ENCODE measurements around the gene TMC7.
A peak's percentile ranks its signal among the peaks of the same experiment; 100 is the strongest.

The TMC7 gene

GRCh38 chr16:18983565-18984434 is at the start of gene TMC7:
TMC7 (plus strand) TSS chr16:18983934; CDS start chr16:18984064, 130 bp downstream.
- H3K27ac ChIP-seq (ENCODE audit: extremely low read depth, low read depth, low read length), result peak within 1 kb of the TSS; percentile 38; the same call in 1 of the 2 replicates
- H3K9me3 ChIP-seq (ENCODE audit: control insufficient read depth, insufficient read depth, low read depth, low read length), result no peaks in the 10 kb centered on the region
- H3K4me3 ChIP-seq (ENCODE audit: low read depth, low read length), result peak within 1 kb of the TSS; percentile 66
- ChIA-PET CTCF (interaction anchor here (0.6 to 4.4 kb wide), 27 partner anchors 9 to 391 kb away, joined by 3 to 53 read pairs (median 4); no protein-coding TSS in a partner anchor), POLR2A (interaction anchor here (0.6 to 2.5 kb wide), 6 partner anchors 15 to 182 kb away, joined by 3 to 10 read pairs (median 3); partner anchors contain the start of genes ARL6IP1 and COQ7)
- no peaks in the 10 kb centered on the region for H3K4me1 ChIP-seq (ENCODE audit: control insufficient read depth, insufficient read depth, low read length)
- no peaks in the 10 kb centered on the region; a peak in 1 of 3 replicates for H3K36me3 ChIP-seq (ENCODE audit: control insufficient read depth in 2 of 2, insufficient read depth in 1 of 2, low read length in 2 of 2)
- no peak for TF ChIP-seq ZNF645 (tag by site-specific recombination; IDR thresholded peaks at IDR 0.05)
- TF ChIP-seq OVOL3 (tag by site-specific recombination; IDR thresholded peaks at IDR 0.05), result no peak
- TF ChIP-seq, protein P1, sequence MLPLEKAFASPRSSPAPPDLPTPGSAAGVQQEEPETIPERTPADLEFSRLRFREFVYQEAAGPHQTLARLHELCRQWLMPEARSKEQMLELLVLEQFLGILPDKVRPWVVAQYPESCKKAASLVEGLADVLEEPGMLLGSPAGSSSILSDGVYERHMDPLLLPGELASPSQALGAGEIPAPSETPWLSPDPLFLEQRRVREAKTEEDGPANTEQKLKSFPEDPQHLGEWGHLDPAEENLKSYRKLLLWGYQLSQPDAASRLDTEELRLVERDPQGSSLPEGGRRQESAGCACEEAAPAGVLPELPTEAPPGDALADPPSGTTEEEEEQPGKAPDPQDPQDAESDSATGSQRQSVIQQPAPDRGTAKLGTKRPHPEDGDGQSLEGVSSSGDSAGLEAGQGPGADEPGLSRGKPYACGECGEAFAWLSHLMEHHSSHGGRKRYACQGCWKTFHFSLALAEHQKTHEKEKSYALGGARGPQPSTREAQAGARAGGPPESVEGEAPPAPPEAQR (tag by site-specific recombination; IDR thresholded peaks at IDR 0.05), result no peak
- TF ChIP-seq ZNF701 (tag by site-specific recombination; IDR thresholded peaks at IDR 0.05), result no peak
- no peak for TF ChIP-seq ZFP41 (tag by site-specific recombination; IDR thresholded peaks at IDR 0.05; ENCODE audit: borderline replicate concordance)
- no peak for TF ChIP-seq ZNF214 (tag by site-specific recombination; IDR thresholded peaks at IDR 0.05; ENCODE audit: borderline replicate concordance)
- TF ChIP-seq ZNF521 (tag by site-specific recombination; IDR thresholded peaks at IDR 0.05), result no peak
- TF ChIP-seq ZNF350 (tag by site-specific recombination; IDR thresholded peaks at IDR 0.05), result no peak
- no peak for TF ChIP-seq ZNF555 (tag by site-specific recombination; conservative IDR thresholded peaks at IDR 0.05)
- TF ChIP-seq SETDB1 (IDR thresholded peaks at IDR 0.05; ENCODE audit: insufficient read length, low read length), result no peak
- TF ChIP-seq, protein P2, sequence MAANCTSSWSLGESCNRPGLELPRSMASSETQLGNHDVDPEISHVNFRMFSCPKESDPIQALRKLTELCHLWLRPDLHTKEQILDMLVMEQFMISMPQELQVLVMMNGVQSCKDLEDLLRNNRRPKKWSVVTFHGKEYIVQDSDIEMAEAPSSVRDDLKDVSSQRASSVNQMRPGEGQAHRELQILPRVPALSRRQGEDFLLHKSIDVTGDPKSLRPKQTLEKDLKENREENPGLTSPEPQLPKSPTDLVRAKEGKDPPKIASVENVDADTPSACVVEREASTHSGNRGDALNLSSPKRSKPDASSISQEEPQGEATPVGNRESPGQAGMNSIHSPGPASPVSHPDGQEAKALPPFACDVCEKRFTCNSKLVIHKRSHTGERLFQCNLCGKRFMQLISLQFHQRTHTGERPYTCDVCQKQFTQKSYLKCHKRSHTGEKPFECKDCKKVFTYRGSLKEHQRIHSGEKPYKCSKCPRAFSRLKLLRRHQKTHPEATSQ (tag by site-specific recombination; IDR thresholded peaks at IDR 0.05), result no peak
- TF ChIP-seq KLF1 (tag by site-specific recombination; IDR thresholded peaks at IDR 0.05), result no peak
- no peak for TF ChIP-seq ZNF426 (tag by site-specific recombination; IDR thresholded peaks at IDR 0.05)
- TF ChIP-seq ZNF571 (tag by site-specific recombination; IDR thresholded peaks at IDR 0.05), result no peak
- TF ChIP-seq ZNF768 (tag by site-specific recombination; IDR thresholded peaks at IDR 0.05), result no peak
- no peak for TF ChIP-seq MEIS1 (CRISPR knock-in tag; IDR thresholded peaks at IDR 0.05; ENCODE audit: borderline replicate concordance)
- TF ChIP-seq ZNF2 (tag by site-specific recombination; IDR thresholded peaks at IDR 0.05), result peak; percentile 39; the same call in 1 of the 2 replicates
- no peak for TF ChIP-seq ZNF138 (tag by site-specific recombination; IDR thresholded peaks at IDR 0.05; ENCODE audit: borderline replicate concordance)
- TF ChIP-seq, protein P3, sequence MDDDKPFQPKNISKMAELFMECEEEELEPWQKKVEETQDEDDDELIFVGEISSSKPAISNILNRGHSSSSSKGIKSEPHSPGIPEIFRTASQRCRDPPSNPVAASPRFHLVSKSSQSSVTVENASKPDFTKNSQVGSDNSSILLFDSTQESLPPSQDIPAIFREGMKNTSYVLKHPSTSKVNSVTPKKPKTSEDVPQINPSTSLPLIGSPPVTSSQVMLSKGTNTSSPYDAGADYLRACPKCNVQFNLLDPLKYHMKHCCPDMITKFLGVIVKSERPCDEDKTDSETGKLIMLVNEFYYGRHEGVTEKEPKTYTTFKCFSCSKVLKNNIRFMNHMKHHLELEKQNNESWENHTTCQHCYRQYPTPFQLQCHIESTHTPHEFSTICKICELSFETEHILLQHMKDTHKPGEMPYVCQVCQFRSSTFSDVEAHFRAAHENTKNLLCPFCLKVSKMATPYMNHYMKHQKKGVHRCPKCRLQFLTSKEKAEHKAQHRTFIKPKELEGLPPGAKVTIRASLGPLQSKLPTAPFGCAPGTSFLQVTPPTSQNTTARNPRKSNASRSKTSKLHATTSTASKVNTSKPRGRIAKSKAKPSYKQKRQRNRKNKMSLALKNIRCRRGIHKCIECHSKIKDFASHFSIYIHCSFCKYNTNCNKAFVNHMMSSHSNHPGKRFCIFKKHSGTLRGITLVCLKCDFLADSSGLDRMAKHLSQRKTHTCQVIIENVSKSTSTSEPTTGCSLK (tag by site-specific recombination; IDR thresholded peaks at IDR 0.05), result no peak
- no peak for TF ChIP-seq ZFP69B (tag by site-specific recombination; IDR thresholded peaks at IDR 0.05)
- no peak for TF ChIP-seq ZNF623 (tag by site-specific recombination; IDR thresholded peaks at IDR 0.05)
- TF ChIP-seq ZNF76 (tag by site-specific recombination; IDR thresholded peaks at IDR 0.05; ENCODE audit: borderline replicate concordance, low read depth), result no peak
- no peak for TF ChIP-seq ZNF776 (tag by site-specific recombination; IDR thresholded peaks at IDR 0.05; ENCODE audit: borderline replicate concordance)
- TF ChIP-seq ZNF248 (tag by site-specific recombination; IDR thresholded peaks at IDR 0.05), result no peak
- TF ChIP-seq ZNF830 (tag by site-specific recombination; IDR thresholded peaks at IDR 0.05; ENCODE audit: low read depth), result no peak
- TF ChIP-seq SP2 (tag by site-specific recombination; IDR thresholded peaks at IDR 0.05), result peak; percentile 17; the same call in 1 of the 2 replicates
- TF ChIP-seq ZNF292 (tag by site-specific recombination; IDR thresholded peaks at IDR 0.05; ENCODE audit: borderline replicate concordance, low read depth), result no peak
- TF ChIP-seq, protein P4, sequence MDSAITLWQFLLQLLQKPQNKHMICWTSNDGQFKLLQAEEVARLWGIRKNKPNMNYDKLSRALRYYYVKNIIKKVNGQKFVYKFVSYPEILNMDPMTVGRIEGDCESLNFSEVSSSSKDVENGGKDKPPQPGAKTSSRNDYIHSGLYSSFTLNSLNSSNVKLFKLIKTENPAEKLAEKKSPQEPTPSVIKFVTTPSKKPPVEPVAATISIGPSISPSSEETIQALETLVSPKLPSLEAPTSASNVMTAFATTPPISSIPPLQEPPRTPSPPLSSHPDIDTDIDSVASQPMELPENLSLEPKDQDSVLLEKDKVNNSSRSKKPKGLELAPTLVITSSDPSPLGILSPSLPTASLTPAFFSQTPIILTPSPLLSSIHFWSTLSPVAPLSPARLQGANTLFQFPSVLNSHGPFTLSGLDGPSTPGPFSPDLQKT (IDR thresholded peaks at IDR 0.05; ENCODE audit: borderline replicate concordance, low read depth, low read length), result no peak
- peak; percentile 29; the same call in 1 of the 2 replicates for TF ChIP-seq SP7 (tag by site-specific recombination; IDR thresholded peaks at IDR 0.05)
- no peak for TF ChIP-seq ZNF366 (tag by site-specific recombination; conservative IDR thresholded peaks at IDR 0.05)
- peak; percentile 64 for TF ChIP-seq ZXDB (tag by site-specific recombination; IDR thresholded peaks at IDR 0.05)

Measured in HEK293 (cell line).